ENCODE results near the gene TMOD3. TPM values are rescaled to one million over a fixed set of nuclear protein-coding genes. Genes with fewer than 3 reads are reported as not detected.

Gene TMOD3
- total RNA-seq, 1 donor from 2014 or later = 39.0 TPM

DNA sequence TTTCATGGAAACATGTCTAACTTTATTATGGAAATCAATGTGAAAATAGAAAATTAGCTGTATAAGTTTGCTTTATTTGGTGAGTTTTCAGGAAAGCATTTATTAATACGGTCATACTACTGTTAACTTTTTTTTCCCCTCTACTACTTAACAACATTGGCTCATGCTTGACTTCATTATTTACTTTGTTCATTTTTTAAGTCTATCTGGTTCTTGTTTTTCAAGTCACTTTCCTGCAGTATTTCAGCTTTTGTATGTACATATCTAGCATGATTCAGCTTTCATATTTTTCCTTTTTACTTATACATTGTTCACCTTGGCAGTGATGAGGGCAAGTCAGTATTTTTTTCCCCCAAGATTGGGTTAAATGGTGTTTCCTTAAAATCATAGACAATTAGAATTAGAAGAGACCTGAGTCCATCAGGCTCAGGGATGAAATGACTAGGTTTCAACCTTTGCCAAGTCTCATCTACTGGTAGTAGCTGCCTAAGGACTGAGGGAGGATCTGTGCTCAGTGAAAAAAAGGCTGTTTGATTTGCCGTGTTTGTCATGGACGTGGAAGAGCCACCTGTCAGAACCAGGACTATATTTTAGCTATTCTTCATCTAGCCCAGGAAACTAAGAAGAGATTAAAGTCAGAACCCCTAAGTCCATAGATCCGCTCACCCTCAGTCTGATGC is 15.4 kb downstream of the TMOD3 start:
- ATAC-seq (ENCODE audit: low read depth) (no peak), DNase-seq (no peak)
- H3K4me3 Mint-ChIP-seq = no peak overlapping the region
- no peak overlapping the region for H3K27ac Mint-ChIP-seq
- peaks cover 3% of the 10 kb centered on the region for H3K36me3 Mint-ChIP-seq (ENCODE audit: low read depth)
- no peak for TF ChIP-seq CTCF (IDR thresholded peaks at IDR 0.05)
- H3K9me3 Mint-ChIP-seq = no peaks in the 10 kb centered on the region
- no peaks in the 10 kb centered on the region for H3K27me3 Mint-ChIP-seq
- intact Hi-C loops (cut with micrococcal nuclease) = no loop called here
- peaks cover 68% of the 10 kb centered on the region for H3K4me1 Mint-ChIP-seq
- CTCF ChIA-PET = interaction anchor here (1.3 kb wide), 1 partner anchor 44 kb away, joined by 3 read pairs; no protein-coding TSS in a partner anchor
- POLR2A ChIA-PET = interaction anchor here (1.1 kb wide), 1 partner anchor 16 kb away, joined by 3 read pairs; the partner anchor contains the start of gene TMOD3

GRCh38 chr15:51846066-51846462 is 16.6 kb downstream of the TMOD3 start:
- no peak for DNase-seq
- no peaks in the 10 kb centered on the region for H3K27me3 Mint-ChIP-seq
- H3K9me3 Mint-ChIP-seq = no peaks in the 10 kb centered on the region
- ChIA-PET POLR2A (interaction anchor here (0.7 to 1.1 kb wide), 2 partner anchors 17 to 840 kb away, joined by 3 read pairs; partner anchors contain the start of gene TMOD3), CTCF (interaction anchor here (1.3 kb wide), 1 partner anchor 42 kb away, joined by 3 read pairs; no protein-coding TSS in a partner anchor)
- H3K4me1 Mint-ChIP-seq = peaks cover 69% of the 10 kb centered on the region
- H3K4me3 Mint-ChIP-seq = no peak overlapping the region
- no peak overlapping the region for H3K27ac Mint-ChIP-seq
- TF ChIP-seq CTCF (IDR thresholded peaks at IDR 0.05) = no peak
- no peak for ATAC-seq (ENCODE audit: low read depth)
- intact Hi-C loops (cut with micrococcal nuclease) = no loop called here
- H3K36me3 Mint-ChIP-seq (ENCODE audit: low read depth) = peaks cover 3% of the 10 kb centered on the region

GRCh38 chr15:51846463-51847230 is 17.2 kb downstream of the TMOD3 start:
- Mint-ChIP-seq H3K4me1 (peaks cover 66% of the 10 kb centered on the region), H3K27me3 (no peaks in the 10 kb centered on the region), H3K36me3 (ENCODE audit: low read depth) (peaks cover 3% of the 10 kb centered on the region), H3K27ac (no peak overlapping the region), H3K4me3 (no peak overlapping the region), H3K9me3 (no peaks in the 10 kb centered on the region)
- ATAC-seq (ENCODE audit: low read depth) (no peak), DNase-seq (no peak)
- intact Hi-C loops (cut with micrococcal nuclease) = no loop called here
- CTCF ChIA-PET = no interaction called here
- POLR2A ChIA-PET = no interaction called here
- TF ChIP-seq CTCF (IDR thresholded peaks at IDR 0.05) = no peak

- Mint-ChIP-seq H3K36me3 (ENCODE audit: low read depth) (peaks cover 3% of the 10 kb centered on the region), H3K27ac (no peak overlapping the region), H3K4me3 (no peak overlapping the region), H3K9me3 (no peaks in the 10 kb centered on the region), H3K4me1 (peaks cover 59% of the 10 kb centered on the region), H3K27me3 (no peaks in the 10 kb centered on the region)
- DNase-seq (no peak), ATAC-seq (ENCODE audit: low read depth) (no peak)
- intact Hi-C loops (cut with micrococcal nuclease) = no loop called here
- ChIA-PET POLR2A (no interaction called here), CTCF (no interaction called here)
- TF ChIP-seq CTCF (IDR thresholded peaks at IDR 0.05) = no peak
Observed at GRCh38 chr15:51848811-51849210, 19.4 kb downstream of the TMOD3 start.

DNA sequence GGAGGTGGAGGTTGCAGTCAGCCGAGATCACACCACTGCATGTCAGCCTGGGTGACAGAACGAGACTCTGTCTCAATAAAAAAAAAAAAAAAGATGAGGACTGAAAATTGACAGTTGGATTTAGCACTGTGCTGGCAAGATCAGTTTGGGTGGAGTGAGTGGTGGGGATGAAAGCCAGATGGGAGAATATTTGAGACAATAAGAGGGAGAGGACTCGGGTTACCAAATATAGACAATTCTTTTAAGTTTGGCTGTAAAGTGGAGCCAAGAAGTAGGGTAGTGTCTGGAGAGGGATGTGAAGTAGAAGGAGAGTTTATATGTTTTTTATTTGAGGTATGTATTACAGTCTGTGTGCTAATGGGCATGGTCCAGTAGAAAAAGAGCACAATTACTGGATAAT is 20.4 kb downstream of the TMOD3 start:
- intact Hi-C loops (cut with micrococcal nuclease) = no loop called here
- Mint-ChIP-seq H3K4me1 (peaks cover 65% of the 10 kb centered on the region), H3K36me3 (ENCODE audit: low read depth) (peaks cover 3% of the 10 kb centered on the region), H3K27ac (no peak overlapping the region), H3K4me3 (no peak overlapping the region), H3K27me3 (no peaks in the 10 kb centered on the region), H3K9me3 (no peaks in the 10 kb centered on the region)
- ATAC-seq (ENCODE audit: low read depth) (no peak), DNase-seq (no peak)
- ChIA-PET POLR2A (no interaction called here), CTCF (no interaction called here)
- TF ChIP-seq CTCF (IDR thresholded peaks at IDR 0.05) = no peak

Data from activated B cell treated with CpG ODN at 0.5 μM for 24 hours (primary cell).